H1 (cell line): ENCODE data around the gene COL26A1. TPM values are rescaled to one million over a fixed set of nuclear protein-coding genes. Genes with fewer than 3 reads are reported as not detected.

Experiments used
- CTCF ChIA-PET: fragments of 300-600 bp; sonication (Branson Sonifier 250); formaldehyde crosslinking; loops from one replicate; lab custom pipeline; 2021; ENCODE audit not compliant: partially characterized antibody; lab: Charles Lee
- POLR2A ChIA-PET: fragments of 300-600 bp; sonication (Branson Sonifier 250); formaldehyde crosslinking; loops from one replicate; lab custom pipeline; 2021; ENCODE audit warnings: inconsistent platforms; ENCODE audit not compliant: partially characterized antibody; lab: Charles Lee
- DNase-seq, 2 experiments: peaks; one replicate each; pipeline versions ENCODE4 v3.0.0 to v3.0.0-alpha.2; 2010 to 2022; ENCODE audit warnings: low spot score in 2 of 2, low read depth in 1 of 2, mixed read lengths in 1 of 2
- FAIRE-seq: peaks from 2 replicates; lab custom pipeline; 2011; peaks lifted over from hg19 to GRCh38; lab: Jason Lieb, UNC
- H2AFZ ChIP-seq: 2 replicates; pipeline ENCODE4 v1.8.1; 2012; ENCODE audit warnings: low read length, inconsistent platforms
- H2AK5ac ChIP-seq: 2 replicates; pipeline ENCODE4 v1.6.1; 2013; ENCODE audit warnings: low read depth, low read length
- H2BK120ac ChIP-seq: replicated peaks from 2 replicates; pipeline ENCODE3; 2013; ENCODE audit warnings: low read depth, low read length, inconsistent platforms
- H2BK12ac ChIP-seq: 2 replicates; pipeline ENCODE4 v1.6.1; 2013; ENCODE audit warnings: low read depth, low read length
- H2BK15ac ChIP-seq: 2 replicates; pipeline ENCODE4 v1.6.1; 2013; ENCODE audit warnings: low read length
- H2BK20ac ChIP-seq: 2 replicates; pipeline ENCODE4 v1.6.1; 2013; ENCODE audit warnings: low read length
- H2BK5ac ChIP-seq: 2 replicates; pipeline ENCODE4 v1.6.1; 2013; ENCODE audit warnings: low read depth, low read length
- H3K14ac ChIP-seq: 2 replicates; pipeline ENCODE4 v1.6.1; 2013; ENCODE audit warnings: inconsistent platforms; ENCODE audit not compliant: insufficient read length
- H3K18ac ChIP-seq: 2 replicates; pipeline ENCODE4 v1.6.1; 2013; ENCODE audit warnings: low read length; ENCODE audit errors: extremely low read depth
- H3K23ac ChIP-seq: 2 replicates; pipeline ENCODE4 v1.6.1; 2013; ENCODE audit warnings: inconsistent platforms; ENCODE audit not compliant: insufficient read length
- H3K23me2 ChIP-seq: 2 replicates; pipeline ENCODE4 v1.6.1; 2013; ENCODE audit warnings: low read depth, low read length
- H3K27ac ChIP-seq: 2 replicates; pipeline ENCODE4 v1.6.1; 2011; ENCODE audit warnings: low read depth, low read length, inconsistent platforms
- H3K27me3 ChIP-seq, 4 experiments: replicated peaks in 1 of 4; 1 replicate in 1 of 4; 2 replicates in 3 of 4; pipeline versions ENCODE4 v1.6.1 to v1.8.1; 2011 to 2013; ENCODE audit warnings: low read length in 3 of 4, mild to moderate bottlenecking in 3 of 4, inconsistent platforms in 2 of 4, mixed read lengths in 2 of 4, moderate library complexity in 1 of 4; ENCODE audit not compliant: control insufficient read depth in 3 of 4, insufficient read depth in 3 of 4; ENCODE audit errors: extremely low read depth in 1 of 4
- H3K36me3 ChIP-seq, 4 experiments: 2 replicates each; pipeline versions ENCODE4 v1.6.1 to v1.8.1; 2011 to 2013; ENCODE audit warnings: mild to moderate bottlenecking in 4 of 4, low read length in 3 of 4, moderate library complexity in 2 of 4, control low read depth in 1 of 4, inconsistent platforms in 1 of 4; ENCODE audit not compliant: insufficient read depth in 4 of 4, control insufficient read depth in 2 of 4
- H3K4ac ChIP-seq: replicated peaks from 2 replicates; pipeline ENCODE3; 2013; ENCODE audit warnings: low read length, low read depth, mixed read lengths, inconsistent platforms; ENCODE audit not compliant: insufficient read length
- H3K4me1 ChIP-seq, 4 experiments: replicated peaks in 1 of 4; 1 replicate in 1 of 4; 2 replicates in 3 of 4; pipeline versions ENCODE4 v1.6.1 to v1.8.1; 2011 to 2013; ENCODE audit warnings: low read length in 3 of 4, inconsistent platforms in 2 of 4, mixed read lengths in 1 of 4; ENCODE audit not compliant: insufficient read depth in 4 of 4, control insufficient read depth in 3 of 4
- H3K4me2 ChIP-seq, 2 experiments: 2 replicates each; pipeline versions ENCODE4 v1.6.1 to v1.8.1; 2011 to 2013; ENCODE audit warnings: low read depth in 2 of 2, low read length in 2 of 2, control low read depth in 1 of 2, inconsistent platforms in 1 of 2, mild to moderate bottlenecking in 1 of 2; ENCODE audit not compliant: insufficient read depth in 1 of 2
- H3K4me3 ChIP-seq, 4 experiments: fragments of 200-600, 300-600 bp in 1 of 4; sonication (generic), shearing (Covaris generic), sonication (Bioruptor Twin) in 1 of 4; 2 replicates each; pipeline versions ENCODE4 v1.5.1 to v1.8.1; 2011 to 2016; ENCODE audit warnings: low read length in 4 of 4, low read depth in 3 of 4, control low read depth in 2 of 4, inconsistent platforms in 2 of 4, mild to moderate bottlenecking in 2 of 4, mixed read lengths in 1 of 4, moderate library complexity in 1 of 4; ENCODE audit not compliant: insufficient read depth in 2 of 4; ENCODE audit errors: extremely low read depth in 1 of 4
- H3K56ac ChIP-seq: replicated peaks from 2 replicates; pipeline ENCODE3; 2013; ENCODE audit warnings: low read depth, mild to moderate bottlenecking, mixed read lengths, low read length, inconsistent platforms; ENCODE audit not compliant: insufficient read length
- H3K79me1 ChIP-seq: 2 replicates; pipeline ENCODE4 v1.6.1; 2013; ENCODE audit warnings: low read depth, low read length, control low read depth
- H3K79me2 ChIP-seq, 2 experiments: 2 replicates each; pipeline versions ENCODE4 v1.6.1 to v1.8.1; 2012 to 2013; ENCODE audit warnings: low read length in 2 of 2, mild to moderate bottlenecking in 2 of 2, inconsistent platforms in 1 of 2; ENCODE audit not compliant: insufficient read depth in 2 of 2, control insufficient read depth in 1 of 2
- H3K9ac ChIP-seq, 4 experiments: replicated peaks in 1 of 4; 1 replicate in 1 of 4; 2 replicates in 3 of 4; pipeline versions ENCODE4 v1.6.1 to v1.8.1; 2011 to 2013; ENCODE audit warnings: low read depth in 3 of 4, low read length in 3 of 4, control low read depth in 2 of 4, mild to moderate bottlenecking in 2 of 4, moderate library complexity in 2 of 4, inconsistent platforms in 1 of 4; ENCODE audit errors: extremely low read depth in 1 of 4
- H3K9me3 ChIP-seq, 2 experiments: 2 replicates each; pipeline versions ENCODE4 v1.6.1 to v1.8.1; 2012 to 2013; ENCODE audit warnings: mild to moderate bottlenecking in 2 of 2, moderate library complexity in 2 of 2, control low read depth in 1 of 2, inconsistent platforms in 1 of 2, low read depth in 1 of 2, low read length in 1 of 2, mixed read lengths in 1 of 2; ENCODE audit not compliant: insufficient read depth in 2 of 2
- H4K20me1 ChIP-seq, 2 experiments: replicated peaks in 1 of 2; 2 replicates each; pipeline versions ENCODE3 to v1.8.1; 2011 to 2013; ENCODE audit warnings: inconsistent platforms in 2 of 2, low read length in 2 of 2, mild to moderate bottlenecking in 1 of 2; ENCODE audit not compliant: insufficient read depth in 2 of 2, control insufficient read depth in 1 of 2
- H4K5ac ChIP-seq: 2 replicates; pipeline ENCODE4 v1.6.1; 2013; ENCODE audit warnings: low read length, low read depth, mixed read lengths, inconsistent platforms; ENCODE audit not compliant: insufficient read length
- H4K8ac ChIP-seq: 2 replicates; pipeline ENCODE4 v1.8.0; 2013; ENCODE audit warnings: mild to moderate bottlenecking, moderate library complexity, low read length, inconsistent platforms; ENCODE audit not compliant: insufficient read depth; ENCODE audit errors: extremely low read depth
- H4K91ac ChIP-seq: replicated peaks from 2 replicates; pipeline ENCODE3; 2013; ENCODE audit warnings: low read length, mixed read lengths, inconsistent platforms; ENCODE audit not compliant: insufficient read length
- ATF2 ChIP-seq: IDR thresholded peaks from 2 replicates; pipeline ENCODE4 v1.6.1; 2012; ENCODE audit warnings: low read length, inconsistent platforms
- ATF3 ChIP-seq: IDR thresholded peaks from 2 replicates; pipeline ENCODE4 v1.6.1; 2011; ENCODE audit warnings: low read depth, mild to moderate bottlenecking, low read length; ENCODE audit not compliant: insufficient read depth
- CBX5 ChIP-seq: fragments of 300-800, 300-1000 bp; sonication (generic); IDR thresholded peaks from 2 replicates; pipeline ENCODE4 v1.7.1; 2016; ENCODE audit warnings: antibody characterized with exemption, low read length, low read depth
- CEBPB ChIP-seq: IDR thresholded peaks from 2 replicates; pipeline ENCODE4 v1.6.1; 2012; ENCODE audit warnings: low read depth, low read length
- CREB1 ChIP-seq: IDR thresholded peaks from 2 replicates; pipeline ENCODE4 v1.6.1; 2012; ENCODE audit warnings: inconsistent platforms
- CTBP2 ChIP-seq: IDR thresholded peaks from 2 replicates; pipeline ENCODE4 v1.7.0; 2011; ENCODE audit warnings: borderline replicate concordance, mild to moderate bottlenecking, moderate library complexity, mixed read lengths, low read length; ENCODE audit not compliant: insufficient read depth, insufficient read length
- GTF2F1 ChIP-seq: IDR thresholded peaks from 2 replicates; pipeline ENCODE4 v1.6.1; 2012; ENCODE audit warnings: low read depth, low read length, improper control_type of control experiment, borderline replicate concordance
- KDM1A ChIP-seq: fragments of 200-600, 300-600 bp; sonication (generic); IDR thresholded peaks from 2 replicates; pipeline ENCODE4 v1.7.1; 2016; ENCODE audit warnings: mild to moderate bottlenecking, low read length, borderline replicate concordance
- POLR2AphosphoS5 ChIP-seq: IDR thresholded peaks from 2 replicates; pipeline ENCODE4 v1.6.1; 2011; ENCODE audit warnings: low read depth, low read length
- RBBP5 ChIP-seq: IDR thresholded peaks from 2 replicates; pipeline ENCODE4 v1.7.1; 2012; ENCODE audit warnings: low read depth, mild to moderate bottlenecking, inconsistent platforms, low read length, moderate library complexity, borderline replicate concordance
- RFX5 ChIP-seq: IDR thresholded peaks from 2 replicates; pipeline ENCODE4 v1.6.1; 2011; ENCODE audit warnings: low read depth, low read length, improper control_type of control experiment, borderline replicate concordance
- TBP ChIP-seq: IDR thresholded peaks from 2 replicates; pipeline ENCODE4 v1.6.1; 2011; ENCODE audit warnings: low read depth, low read length, improper control_type of control experiment
- WGBS, 2 experiments: shearing (Covaris generic) in 1 of 2; methylation state at CpG; one replicate each; pipeline versions ENCODE4 v1.1.6 to v1.1.7; 2013 to 2015; ENCODE audit warnings: low lambda C conversion rate in 2 of 2, mixed read lengths in 2 of 2, inconsistent platforms in 1 of 2, low coverage in 1 of 2, missing lambda C conversion rate in 1 of 2; ENCODE audit not compliant: insufficient replicate concordance in 2 of 2, insufficient coverage in 1 of 2, insufficient read length in 1 of 2; ENCODE audit errors: extremely low coverage in 1 of 2, missing lambda C conversion rate in 1 of 2; 5-methylcytosine and 5-hydroxymethylcytosine counted together
- polyA plus RNA-seq, 7 experiments: library from polyadenylated mRNA; depleted of rRNA in 3 of 7; stranded (reverse) in 5 of 7; unstranded in 2 of 7; fragments of >200 nt in 5 of 7; fragments of 200-250 nt in 2 of 7; gene quantifications; 1 replicate in 5 of 7; 2 replicates in 1 of 7; 4 replicates in 1 of 7; pipeline versions ENCODE4 v1.2.1 to v1.2.3, GENCODE V29; 2011 to 2013; ENCODE audit warnings: missing spikeins in 2 of 7, mixed read lengths in 2 of 7
- total RNA-seq: library from RNA; stranded (reverse); fragmentation: NEBNext Ultra II Directional; extraction: Animal tissue kit (Norgen Biotek cat#: 25700); gene quantifications from 2 replicates; pipeline ENCODE4 v1.2.1, GENCODE V29; 2021

The COL26A1 gene
- total and polyA plus RNA-seq, 2 of the 8 experiments (the other 6 are each of a cell fraction or from before 2014, with no cell fraction given) = 51.1 to 68.8 TPM

- FAIRE-seq (no peak), DNase-seq (no peak)
- no peak overlapping the region for H2AFZ ChIP-seq
- H3K23me2 ChIP-seq = peaks cover 5% of the 10 kb centered on the region; the same call in 1 of the 2 replicates
- no peak overlapping the region for H3K18ac ChIP-seq
- WGBS, 2 experiments = 95% methylated on average over 3 of the region's 3 CpGs; no CpG with 5 or more reads in 1 of the 2 experiments
- no peak overlapping the region for H4K91ac ChIP-seq
- no peak overlapping the region for H3K4me3 ChIP-seq
- no peaks in the 10 kb centered on the region for H3K79me1 ChIP-seq
- no peak overlapping the region for H3K4me2 ChIP-seq
- no peak overlapping the region for H3K27ac ChIP-seq
- H3K23ac ChIP-seq = no peak overlapping the region
- ChIA-PET CTCF (interaction anchor here (0.6 to 2.5 kb wide), 11 partner anchors 8 to 211 kb away, joined by 3 to 12 read pairs (median 3); no protein-coding TSS in a partner anchor), POLR2A (no interaction called here)
- no peak overlapping the region for H4K5ac ChIP-seq
- H3K56ac ChIP-seq = no peak overlapping the region
- no peak overlapping the region for H3K4ac ChIP-seq
- no peak overlapping the region for H2BK120ac ChIP-seq
- H3K9me3 ChIP-seq = no peaks in the 10 kb centered on the region
- no peaks in the 10 kb centered on the region for H3K36me3 ChIP-seq
- H2BK15ac ChIP-seq = no peak overlapping the region
- H2BK5ac ChIP-seq = no peak overlapping the region
- peaks cover 0 to 6% (median under 1%) of the 10 kb centered on the region in 4 experiments; a peak in 3 of 7 replicates for H3K4me1 ChIP-seq
- H4K20me1 ChIP-seq = peaks cover 0 to 5% of the 10 kb centered on the region in 2 experiments
- H3K9ac ChIP-seq = no peak overlapping the region
- H2BK12ac ChIP-seq = no peak overlapping the region
- H2AK5ac ChIP-seq = no peak overlapping the region
- no peak overlapping the region for H3K14ac ChIP-seq
- H3K79me2 ChIP-seq = no peaks in the 10 kb centered on the region
- no peak overlapping the region for H4K8ac ChIP-seq
- H3K27me3 ChIP-seq = no peaks in the 10 kb centered on the region
- H2BK20ac ChIP-seq = no peak overlapping the region
- TF ChIP-seq POLR2AphosphoS5 (no peak), CBX5 (no peak), KDM1A (no peak), CREB1 (no peak), CTBP2 (no peak), ATF3 (no peak), RBBP5 (no peak), RFX5 (no peak), ATF2 (no peak), TBP (no peak), CEBPB (no peak), GTF2F1 (no peak)
These were observed 232.1 kb downstream of the COL26A1 start for GRCh38 chr7:101594790-101595189.
